Endothelial cell of umbilical vein (primary cell): ENCODE measurements around the gene BCAS4. TPM values are rescaled to one million over a fixed set of nuclear protein-coding genes. Genes with fewer than 3 reads are reported as not detected.

Source experiments
- BruUV-seq: library from RNA; stranded (reverse); fragments of 400-500 nt; replicated peaks from 2 replicates; lab custom pipeline; 2021; lab: Mats Ljungman, UMichigan
- CTCF ChIA-PET: fragments of 300-600, 350-600 bp; sonication (Branson Sonifier 250); formaldehyde crosslinking; loops from one replicate; lab custom pipeline; 2021; ENCODE audit warnings: antibody characterized with exemption, inconsistent platforms; lab: Charles Lee
- POLR2A ChIA-PET: fragments of 300-600, 350-600 bp; sonication (Branson Sonifier 250); formaldehyde crosslinking; loops from one replicate; lab custom pipeline; 2021; ENCODE audit warnings: antibody characterized with exemption, inconsistent platforms; lab: Charles Lee
- DNase-seq: peaks from one replicate; pipeline ENCODE4 v3.0.0-alpha.2; 2011; ENCODE audit warnings: low read depth, low spot score
- FAIRE-seq: peaks from 2 replicates; lab custom pipeline; 2011; peaks lifted over from hg19 to GRCh38; lab: Jason Lieb, UNC
- H2AFZ ChIP-seq: 2 replicates; pipeline ENCODE4 v1.6.0; 2012; ENCODE audit warnings: low read depth, low read length, control low read depth, inconsistent platforms
- H3K27ac ChIP-seq: 2 replicates; pipeline ENCODE4 v1.5.1; 2011; ENCODE audit warnings: low read depth, mild to moderate bottlenecking, control low read depth, low read length, moderate library complexity; ENCODE audit not compliant: insufficient read depth
- H3K27me3 ChIP-seq, 2 experiments: 2 replicates each; pipeline versions ENCODE4 v1.6.0 to v1.6.1; 2011; ENCODE audit warnings: low read length in 2 of 2, mixed read lengths in 1 of 2; ENCODE audit not compliant: control insufficient read depth in 2 of 2, insufficient read depth in 2 of 2
- H3K36me3 ChIP-seq, 2 experiments: 2 replicates in 1 of 2; 3 replicates in 1 of 2; pipeline ENCODE4 v1.5.1; 2011; ENCODE audit warnings: low read length in 2 of 2, mild to moderate bottlenecking in 1 of 2, moderate library complexity in 1 of 2; ENCODE audit not compliant: control insufficient read depth in 2 of 2, insufficient read depth in 2 of 2; ENCODE audit errors: extremely low read depth in 1 of 2
- H3K4me1 ChIP-seq: 3 replicates; pipeline ENCODE4 v1.5.1; 2011; ENCODE audit warnings: mild to moderate bottlenecking, low read length; ENCODE audit not compliant: control insufficient read depth, insufficient read depth; ENCODE audit errors: extremely low read depth
- H3K4me2 ChIP-seq: 2 replicates; pipeline ENCODE4 v1.6.1; 2011; ENCODE audit warnings: low read length, control low read depth, mixed read lengths; ENCODE audit not compliant: insufficient read depth
- H3K4me3 ChIP-seq, 3 experiments: fragments of 200-600 bp in 1 of 3; sonication (generic), shearing (Covaris generic) in 1 of 3; replicated peaks in 1 of 3; 2 replicates each; pipeline ENCODE4 v1.5.1; 2011 to 2016; ENCODE audit warnings: control low read depth in 3 of 3, low read length in 3 of 3, mild to moderate bottlenecking in 2 of 3, inconsistent platforms in 1 of 3, low read depth in 1 of 3, moderate library complexity in 1 of 3; ENCODE audit not compliant: insufficient read depth in 1 of 3
- H3K79me2 ChIP-seq: 2 replicates; pipeline ENCODE4 v1.6.0; 2012; ENCODE audit warnings: low read length, inconsistent platforms; ENCODE audit not compliant: control insufficient read depth, insufficient read depth
- H3K9ac ChIP-seq: replicated peaks from 2 replicates; pipeline ENCODE3; 2011; ENCODE audit warnings: low read length, control low read depth; ENCODE audit not compliant: insufficient read depth; ENCODE audit errors: extremely low read depth
- H3K9me1 ChIP-seq: replicated peaks from 3 replicates; pipeline ENCODE4 v1.6.0; 2011; ENCODE audit warnings: mild to moderate bottlenecking, low read length; ENCODE audit not compliant: control insufficient read depth, insufficient read depth; ENCODE audit errors: extremely low read depth
- H3K9me3 ChIP-seq: replicated peaks from 2 replicates; pipeline ENCODE4 v1.5.1; 2012; ENCODE audit warnings: low read length, inconsistent platforms; ENCODE audit not compliant: control insufficient read depth, insufficient read depth
- H4K20me1 ChIP-seq: replicated peaks from 2 replicates; pipeline ENCODE3; 2011; ENCODE audit warnings: mild to moderate bottlenecking, low read length; ENCODE audit not compliant: control insufficient read depth, insufficient read depth; ENCODE audit errors: extremely low read depth
- EZH2 ChIP-seq: IDR thresholded peaks from 2 replicates; pipeline ENCODE4 v1.6.1; 2012; ENCODE audit warnings: borderline replicate concordance, low read depth, mild to moderate bottlenecking, moderate library complexity, low read length, inconsistent platforms; ENCODE audit not compliant: severe bottlenecking
- FOS ChIP-seq: IDR thresholded peaks from 2 replicates; pipeline ENCODE4 v1.6.1; 2011; ENCODE audit warnings: mild to moderate bottlenecking, low read length, moderate library complexity, borderline replicate concordance; ENCODE audit not compliant: insufficient read depth
- GATA2 ChIP-seq: IDR thresholded peaks from 2 replicates; pipeline ENCODE4 v1.7.0; 2011; ENCODE audit warnings: low read depth, mild to moderate bottlenecking, moderate library complexity, mixed read lengths, low read length; ENCODE audit not compliant: insufficient read length, insufficient read depth
- JUN ChIP-seq: IDR thresholded peaks from 2 replicates; pipeline ENCODE4 v1.6.1; 2011; ENCODE audit warnings: borderline replicate concordance, low read depth; ENCODE audit not compliant: insufficient read length, insufficient read depth
- MYC ChIP-seq: IDR thresholded peaks from one replicate; pipeline ENCODE4 v1.6.1; 2011; ENCODE audit warnings: mild to moderate bottlenecking, low read depth, low read length
- POLR2A ChIP-seq: IDR thresholded peaks from 2 replicates; pipeline ENCODE4 v1.6.1; 2012; ENCODE audit warnings: low read depth, mild to moderate bottlenecking, control low read depth, low read length
- POLR2AphosphoS5 ChIP-seq: IDR thresholded peaks from 2 replicates; pipeline ENCODE4 v1.6.1; 2012; ENCODE audit warnings: low read depth, mild to moderate bottlenecking, control low read depth, low read length, moderate library complexity; ENCODE audit not compliant: insufficient read depth
- dilution Hi-C: fragments of 300-500 bp; cut with MboI; formaldehyde crosslinking; loops from one replicate; pipeline ENCODE4 v1.15.0; 2019; ENCODE audit warnings: low sequenced_read_pairs; ENCODE audit not compliant: extremely low pct_ligation_motif_present
- intact Hi-C: fragments of 100-400 bp; cut with micrococcal nuclease; formaldehyde crosslinking; loops from one replicate; pipeline ENCODE4 v1.10.0; 2022
- polyA plus RNA-seq, 4 experiments: library from polyadenylated mRNA; depleted of rRNA in 3 of 4; stranded (reverse) in 3 of 4; unstranded in 1 of 4; fragments of >200 nt; gene quantifications; 2 replicates each; pipeline versions ENCODE4 v1.2.1 to v1.2.3, GENCODE V29; 2011 to 2012; ENCODE audit warnings: missing spikeins in 1 of 4
- total RNA-seq: library from RNA; stranded (reverse); gene quantifications from 2 replicates; pipeline ENCODE4 v1.2.3, GENCODE V29; 2021
- TF ChIP-seq, protein P1 (sequence below): IDR thresholded peaks from 2 replicates; pipeline ENCODE4 v1.6.1; 2011; ENCODE audit not compliant: insufficient read depth, insufficient read length
- TF ChIP-seq, protein P2 (sequence below), 2 donors: IDR thresholded peaks; 1 replicate in 1 of 2; 2 replicates in 1 of 2; pipeline ENCODE4 v1.5.1; 2011; ENCODE audit warnings: low read length in 2 of 2, mild to moderate bottlenecking in 2 of 2, moderate library complexity in 2 of 2, control low read depth in 1 of 2, inconsistent platforms in 1 of 2, low read depth in 1 of 2; ENCODE audit not compliant: insufficient read depth in 1 of 2; ENCODE audit errors: extremely low read depth in 1 of 2

Gene BCAS4
- total and polyA plus RNA-seq, 2 donors (not counting 3 experiments of a cell fraction or from before 2014, with no cell fraction given), result 1.0 to 1.5 TPM

DNA sequence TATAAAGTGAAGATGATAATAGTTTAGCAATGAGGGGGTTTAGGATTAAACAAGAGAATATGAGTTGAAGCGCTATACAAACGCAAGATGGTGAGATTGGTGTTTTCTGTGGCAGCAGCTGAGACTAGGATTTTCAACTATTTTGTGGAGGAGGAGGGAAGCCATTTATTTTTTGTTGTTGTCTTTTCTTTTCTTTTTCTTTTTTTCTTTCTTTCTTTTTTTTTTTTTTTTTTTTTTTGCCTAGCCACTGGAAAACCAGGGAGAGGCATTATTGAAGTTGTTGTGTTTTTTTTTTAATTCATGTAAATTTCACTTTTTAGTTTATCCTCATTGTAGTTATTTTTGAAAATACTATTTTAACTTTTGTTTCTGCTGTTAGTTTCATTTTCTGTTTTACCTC is 47.6 kb upstream of the BCAS4 start:
- Histone ChIP-seq H3K9ac (no peak overlapping the region), H3K9me3 (no peaks in the 10 kb centered on the region), H3K4me1 (peaks cover 5% of the 10 kb centered on the region), H3K79me2 (no peaks in the 10 kb centered on the region), H3K4me3 (no peak overlapping the region), H3K9me1 (no peaks in the 10 kb centered on the region), H4K20me1 (no peaks in the 10 kb centered on the region), H3K4me2 (no peak overlapping the region), H2AFZ (no peak overlapping the region), H3K27me3 (peaks cover 3% of the 10 kb centered on the region in 2 experiments), H3K36me3 (no peaks in the 10 kb centered on the region), H3K27ac (no peak overlapping the region)
- dilution Hi-C loops (no loop called here), intact Hi-C loops (loop anchor here (10.0 kb wide), 1 partner anchor 152 kb away; no protein-coding TSS in a partner anchor)
- FAIRE-seq (no peak), DNase-seq (no peak)
- ChIA-PET POLR2A (no interaction called here), CTCF (interaction anchor here (8.9 kb wide), 1 partner anchor 120 kb away, joined by 181 read pairs; no protein-coding TSS in a partner anchor)
- BruUV-seq, result no TSS peak
- no peak for TF ChIP-seq POLR2A
- TF ChIP-seq, protein P1, sequence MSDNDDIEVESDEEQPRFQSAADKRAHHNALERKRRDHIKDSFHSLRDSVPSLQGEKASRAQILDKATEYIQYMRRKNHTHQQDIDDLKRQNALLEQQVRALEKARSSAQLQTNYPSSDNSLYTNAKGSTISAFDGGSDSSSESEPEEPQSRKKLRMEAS, result no peak
- no peak for TF ChIP-seq POLR2AphosphoS5

DNA sequence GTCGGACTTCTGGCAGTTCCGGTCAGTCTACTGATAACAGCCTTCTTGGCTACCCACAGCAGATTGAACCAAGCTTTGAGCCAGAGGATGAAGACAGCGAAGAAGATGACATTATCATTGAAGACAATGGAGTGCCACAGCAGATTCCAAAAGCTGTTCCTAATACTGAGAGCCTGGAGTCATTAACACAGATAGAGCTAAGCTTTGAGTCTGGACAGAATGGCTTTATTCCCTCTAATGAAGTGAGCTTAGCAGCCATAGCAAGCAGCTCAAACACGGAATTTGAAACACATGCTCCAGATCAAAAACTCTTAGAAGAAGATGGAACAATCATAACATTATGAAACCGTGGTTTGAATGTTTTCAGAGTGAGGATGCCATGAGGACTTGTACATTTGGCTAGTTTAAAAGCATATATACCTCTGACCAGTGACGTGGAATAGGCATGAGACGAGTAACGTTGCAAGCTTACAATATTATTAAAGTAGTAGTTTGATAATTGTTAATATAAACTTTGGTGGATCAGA is 44.7 kb upstream of the BCAS4 start:
- dilution Hi-C loops (no loop called here), intact Hi-C loops (no loop called here)
- no peak overlapping the region for H3K9ac ChIP-seq
- H3K9me1 ChIP-seq, result no peaks in the 10 kb centered on the region
- no peaks in the 10 kb centered on the region for H3K9me3 ChIP-seq
- H3K4me1 ChIP-seq, result no peaks in the 10 kb centered on the region
- H4K20me1 ChIP-seq, result no peaks in the 10 kb centered on the region
- H3K27me3 ChIP-seq, result peaks cover 3 to 8% of the 10 kb centered on the region in 2 experiments
- FAIRE-seq (peak; percentile 21), DNase-seq (no peak)
- no peak overlapping the region for H3K27ac ChIP-seq
- H3K79me2 ChIP-seq, result no peaks in the 10 kb centered on the region
- TF ChIP-seq EZH2 (no peak), MYC (no peak), GATA2 (no peak), JUN (no peak), POLR2AphosphoS5 (no peak), POLR2A (no peak), FOS (no peak)
- TF ChIP-seq, protein P1, result no peak
- TF ChIP-seq, protein P2, sequence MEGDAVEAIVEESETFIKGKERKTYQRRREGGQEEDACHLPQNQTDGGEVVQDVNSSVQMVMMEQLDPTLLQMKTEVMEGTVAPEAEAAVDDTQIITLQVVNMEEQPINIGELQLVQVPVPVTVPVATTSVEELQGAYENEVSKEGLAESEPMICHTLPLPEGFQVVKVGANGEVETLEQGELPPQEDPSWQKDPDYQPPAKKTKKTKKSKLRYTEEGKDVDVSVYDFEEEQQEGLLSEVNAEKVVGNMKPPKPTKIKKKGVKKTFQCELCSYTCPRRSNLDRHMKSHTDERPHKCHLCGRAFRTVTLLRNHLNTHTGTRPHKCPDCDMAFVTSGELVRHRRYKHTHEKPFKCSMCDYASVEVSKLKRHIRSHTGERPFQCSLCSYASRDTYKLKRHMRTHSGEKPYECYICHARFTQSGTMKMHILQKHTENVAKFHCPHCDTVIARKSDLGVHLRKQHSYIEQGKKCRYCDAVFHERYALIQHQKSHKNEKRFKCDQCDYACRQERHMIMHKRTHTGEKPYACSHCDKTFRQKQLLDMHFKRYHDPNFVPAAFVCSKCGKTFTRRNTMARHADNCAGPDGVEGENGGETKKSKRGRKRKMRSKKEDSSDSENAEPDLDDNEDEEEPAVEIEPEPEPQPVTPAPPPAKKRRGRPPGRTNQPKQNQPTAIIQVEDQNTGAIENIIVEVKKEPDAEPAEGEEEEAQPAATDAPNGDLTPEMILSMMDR (IDR thresholded peaks at IDR 0.05; ENCODE audit: extremely low read depth in 1 of 2, insufficient read depth in 1 of 2, low read depth in 1 of 2, low read length in 2 of 2), result no peak
- ChIA-PET POLR2A (no interaction called here), CTCF (interaction anchor here (0.6 to 8.9 kb wide), 31 partner anchors 9 to 568 kb away, joined by 3 to 181 read pairs (median 6); partner anchors contain the start of genes BCAS4 and RIPOR3)
- H3K4me2 ChIP-seq, result no peak overlapping the region
- no TSS peak for BruUV-seq
- no peak overlapping the region for H2AFZ ChIP-seq
- no peak overlapping the region for H3K4me3 ChIP-seq
- no peaks in the 10 kb centered on the region for H3K36me3 ChIP-seq
